NCI-H345 treated with DMSO at 0.1 percent for 48 hours (cell line): ENCODE data around the gene EMX1.

ENCODE experiments used
- DNase-seq: peaks from one replicate; lab custom pipeline; 2025; ENCODE audit not compliant: unreplicated experiment; lab: John Stamatoyannopoulos, UW

The EMX1 gene

DNA sequence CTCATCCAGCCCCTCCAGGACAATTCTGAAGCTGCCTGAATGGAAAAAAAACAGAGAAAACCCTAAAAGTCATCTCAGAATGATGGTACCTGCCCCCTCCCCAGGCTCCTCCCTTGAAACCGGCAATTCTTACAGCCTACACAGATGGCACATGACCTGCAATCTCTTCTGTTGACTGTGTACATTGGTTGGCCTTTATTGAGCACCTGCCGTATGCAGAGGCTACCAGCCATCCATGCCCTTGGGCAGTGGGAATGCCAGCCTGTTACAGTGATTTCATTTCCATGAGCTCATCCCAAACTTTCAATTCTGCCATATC is 57.1 kb downstream of the EMX1 start:
- DNase-seq, result no peak

DNA sequence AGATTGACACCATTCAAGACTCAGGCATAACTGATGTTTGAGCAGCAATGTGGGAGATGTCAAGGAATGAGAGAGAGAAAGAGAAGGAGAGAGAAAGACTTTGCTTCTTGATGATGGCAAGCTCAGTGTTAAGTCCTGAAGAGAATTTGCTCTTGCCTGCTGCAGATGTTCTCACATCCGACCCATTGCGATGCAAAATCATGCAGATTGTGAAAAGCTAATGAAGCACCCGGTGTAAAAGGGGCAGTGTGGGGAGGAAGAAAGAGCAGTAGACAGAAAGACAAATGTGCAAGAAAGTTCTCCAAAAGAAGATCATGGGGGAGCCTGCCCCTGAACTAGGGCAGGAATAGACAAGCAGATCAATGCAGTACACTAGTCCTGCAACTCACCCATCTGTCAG is 57.7 kb downstream of the EMX1 start:
- no peak for DNase-seq

DNA sequence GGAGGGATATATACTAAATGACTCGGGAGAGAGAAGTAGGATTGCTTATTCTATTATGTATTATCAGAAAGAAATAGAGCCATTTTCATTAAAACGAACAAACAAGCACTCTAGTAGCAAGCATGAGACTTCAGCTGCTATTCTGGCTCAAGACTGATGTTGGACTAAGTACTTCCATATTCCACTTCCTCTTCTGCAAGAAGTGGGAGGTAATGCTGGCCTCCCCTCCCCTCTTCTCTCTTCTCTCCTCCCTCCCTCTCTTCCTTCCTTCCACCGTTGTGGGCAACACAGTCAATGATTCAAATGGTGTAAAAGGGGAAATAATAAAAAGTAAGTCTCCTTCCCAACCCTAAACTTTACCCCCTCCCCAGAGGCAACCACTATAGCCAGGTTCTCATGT is 62.6 kb downstream of the EMX1 start:
- no peak for DNase-seq

DNA sequence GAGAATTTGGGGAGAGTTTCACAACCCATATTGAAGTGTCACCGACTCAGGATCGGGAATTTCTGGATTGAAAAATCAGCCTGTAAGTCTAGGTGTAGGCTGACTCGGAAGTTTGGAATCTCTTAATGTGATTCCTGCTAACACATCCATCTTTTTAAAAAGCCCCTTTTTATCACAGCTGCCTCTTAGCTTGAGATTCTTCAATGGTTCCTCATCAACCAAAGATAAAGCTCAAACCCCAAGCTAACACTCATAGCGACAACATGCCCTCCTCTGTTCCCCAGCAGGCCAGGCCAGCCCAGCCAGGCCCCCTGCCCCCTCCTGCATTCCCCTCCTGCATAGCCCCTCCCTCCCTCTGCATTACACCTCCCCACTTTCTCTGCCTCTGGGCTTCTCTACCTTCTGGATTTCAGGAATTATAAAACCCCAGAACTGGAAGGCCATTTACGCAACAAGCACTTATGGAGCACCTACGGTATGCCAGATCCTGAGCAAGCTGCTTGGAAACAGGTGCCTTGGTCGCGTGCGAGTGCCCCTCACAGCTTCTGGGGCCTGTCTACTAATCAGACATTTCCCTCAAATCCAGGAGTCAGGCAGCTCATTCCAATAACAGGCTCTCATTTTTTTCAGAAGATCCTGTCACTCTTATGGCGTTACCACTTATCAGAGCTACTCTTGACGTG is 63.4 kb downstream of the EMX1 start:
- DNase-seq, result no peak

DNA sequence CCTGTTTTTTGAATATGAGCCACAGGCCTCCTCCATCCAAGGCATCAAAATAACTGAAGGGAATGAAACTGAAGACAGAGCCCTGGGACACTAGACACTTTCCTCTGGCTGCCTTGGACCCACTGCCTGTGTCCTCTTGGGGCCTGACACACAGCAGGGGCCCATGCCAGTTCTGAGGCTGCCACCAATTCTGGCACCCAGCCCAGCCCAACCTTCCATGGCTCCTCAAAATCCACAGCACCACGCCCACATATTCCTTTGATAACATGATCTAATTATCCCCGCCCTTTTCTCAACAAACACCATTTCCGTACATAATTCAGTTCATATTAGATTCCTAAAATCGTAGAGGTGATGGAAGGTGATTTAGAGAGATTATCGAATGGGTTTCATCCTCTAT is 64.2 kb downstream of the EMX1 start:
- DNase-seq, result no peak

DNA sequence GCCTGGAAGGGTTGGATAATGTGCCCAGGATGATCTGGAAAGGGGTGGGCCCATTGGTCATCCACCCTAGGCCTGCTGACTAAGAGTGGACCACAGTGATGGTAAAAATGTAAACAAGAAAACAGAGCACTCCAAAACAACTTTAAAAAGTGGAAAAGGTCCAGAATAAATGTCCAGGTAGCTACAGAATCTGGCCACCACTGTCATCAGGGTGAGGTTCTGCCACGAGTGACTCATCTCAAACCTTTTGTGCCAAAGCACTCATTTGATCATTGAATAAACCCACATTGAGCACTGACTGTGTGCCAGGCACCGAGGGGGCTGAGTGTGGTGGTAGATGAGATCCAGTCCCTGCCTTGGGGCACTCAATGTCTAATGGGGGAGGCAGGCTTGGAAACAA is 64.9 kb downstream of the EMX1 start:
- DNase-seq, result no peak

DNA sequence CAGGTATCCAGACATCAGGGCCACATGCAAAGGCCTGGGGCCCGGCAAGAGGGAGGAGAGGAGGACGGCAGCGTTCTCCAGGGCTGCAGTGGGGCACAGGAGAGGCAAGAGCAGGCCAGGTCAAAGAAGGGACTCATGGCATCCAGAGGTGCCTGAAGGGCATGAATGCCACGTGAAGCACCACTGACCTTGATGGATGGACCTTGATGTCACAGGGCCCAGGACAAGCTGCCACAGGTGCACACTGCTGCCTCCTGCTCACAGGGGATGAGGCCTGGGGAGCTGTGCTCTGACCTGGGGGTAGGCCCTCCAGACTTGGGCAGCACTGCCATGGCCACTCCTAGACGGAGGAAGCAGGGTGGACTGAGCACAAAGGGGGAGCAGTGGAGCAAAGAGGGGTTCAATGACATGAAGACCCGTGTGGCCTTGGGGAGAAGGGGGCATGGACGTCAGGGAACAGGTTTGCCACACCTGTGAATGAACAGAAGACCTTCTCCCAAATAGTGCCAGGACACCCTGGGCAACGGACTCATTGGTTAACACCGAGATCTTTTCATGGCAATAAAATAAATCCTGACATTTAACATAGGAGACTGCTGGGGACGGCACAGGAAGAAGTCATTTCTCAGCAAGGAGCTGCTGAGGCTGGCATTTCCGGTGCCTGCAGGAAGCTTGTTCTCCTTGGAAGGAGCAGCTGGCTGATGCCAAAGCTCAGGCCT is 65.6 kb downstream of the EMX1 start:
- no peak for DNase-seq

DNA sequence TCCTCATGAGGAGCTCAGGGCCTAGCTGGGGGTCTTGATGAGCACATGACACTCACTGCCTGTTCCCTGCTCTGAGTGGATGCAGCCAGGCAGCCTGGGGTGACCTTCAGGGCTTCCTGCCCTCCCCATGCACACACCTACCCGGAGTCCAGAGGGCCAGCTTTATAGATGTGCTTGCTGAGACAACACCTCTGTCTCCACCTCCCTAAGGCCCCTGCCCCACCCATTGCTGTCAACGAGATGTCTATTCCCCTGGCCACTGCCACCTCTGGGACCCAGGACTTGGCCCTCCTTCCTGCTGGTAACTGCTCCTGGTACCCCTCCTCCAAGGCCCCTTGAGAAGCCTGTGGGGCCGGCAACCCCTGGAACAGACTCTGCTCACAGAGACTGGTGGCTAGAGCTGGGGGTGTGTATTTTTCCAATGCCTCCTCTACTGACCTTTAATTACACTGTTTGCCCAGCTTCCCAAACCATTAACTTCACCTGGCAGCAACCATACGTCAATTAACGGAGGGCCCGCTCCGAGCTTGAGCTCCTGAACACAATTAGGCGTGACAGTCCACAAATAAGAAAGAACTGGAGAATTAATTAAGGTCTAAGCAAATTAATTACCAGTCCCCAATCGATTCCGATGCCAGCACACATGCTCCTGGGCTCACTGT is 66.3 kb downstream of the EMX1 start:
- DNase-seq, result no peak

DNA sequence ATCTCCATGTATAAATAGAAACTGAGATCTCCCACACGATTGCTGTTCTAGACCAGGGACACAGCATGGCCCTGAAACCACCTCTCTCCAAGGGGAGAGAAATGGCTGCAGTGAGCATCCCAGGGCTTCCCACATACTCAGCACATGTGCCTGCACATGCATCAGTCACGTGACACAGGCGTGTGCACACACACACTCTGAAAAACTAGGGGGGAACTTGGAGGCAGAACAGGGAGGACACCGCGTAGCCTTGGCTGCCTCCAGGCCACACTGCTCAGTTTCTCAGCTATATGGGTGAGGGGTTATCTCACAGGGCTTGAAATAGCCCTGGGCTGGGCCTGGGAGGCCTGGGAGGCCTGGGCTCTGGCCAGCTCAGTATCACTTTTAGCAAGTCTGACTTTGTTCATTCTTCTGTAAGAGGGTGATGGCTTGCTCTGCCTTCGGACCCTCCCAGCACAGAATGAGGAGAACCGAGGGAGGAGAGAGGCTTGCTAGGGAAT is 66.9 kb downstream of the EMX1 start:
- no peak for DNase-seq
